CD4-positive, alpha-beta T cell (primary cell): Measurements from ENCODE around the gene FASTK. TPM values are rescaled to one million over a fixed set of nuclear protein-coding genes. Genes with fewer than 3 reads are reported as not detected.

Experiments used
- ATAC-seq: fragments of 200-7000 bp; cut with Tn5 transposase; one replicate; pipeline ENCODE4 v1.10.0; 2022; ENCODE audit warnings: mild to moderate bottlenecking; ENCODE audit not compliant: poor library complexity
- CTCF ChIA-PET: fragments of 350-600 bp; sonication (Branson Sonifier 250); formaldehyde crosslinking; loops from one replicate; lab custom pipeline; 2021; ENCODE audit warnings: antibody characterized with exemption, inconsistent platforms; lab: Charles Lee
- POLR2A ChIA-PET: fragments of 350-600 bp; sonication (Branson Sonifier 250); formaldehyde crosslinking; loops from one replicate; lab custom pipeline; 2021; ENCODE audit warnings: antibody characterized with exemption, inconsistent platforms; lab: Charles Lee
- DNase-seq, 14 experiments: peaks; one replicate each; pipeline ENCODE4 v3.0.0-alpha.2; 2013 to 2020; ENCODE audit warnings: mixed read lengths in 2 of 14
- H3K27ac ChIP-seq, 2 donors: one replicate each; pipeline versions ENCODE4 v1.5.1 to v1.7.0; 2013; ENCODE audit warnings: low read length in 2 of 2, low read depth in 1 of 2, mild to moderate bottlenecking in 1 of 2
- H3K27me3 ChIP-seq, 2 experiments: 1 replicate in 1 of 2; 2 replicates in 1 of 2; pipeline versions ENCODE4 v1.6.1 to v1.7.0; 2013; ENCODE audit warnings: low read length in 2 of 2, control low read depth in 1 of 2, mild to moderate bottlenecking in 1 of 2, moderate library complexity in 1 of 2; ENCODE audit not compliant: insufficient read depth in 2 of 2, control insufficient read depth in 1 of 2
- H3K36me3 ChIP-seq: one replicate; pipeline ENCODE4 v1.6.1; 2013; ENCODE audit warnings: low read length, control low read depth; ENCODE audit not compliant: insufficient read depth
- H3K4me1 ChIP-seq: one replicate; pipeline ENCODE4 v1.6.1; 2013; ENCODE audit warnings: low read length, control low read depth; ENCODE audit not compliant: insufficient read depth
- H3K4me3 ChIP-seq: one replicate; pipeline ENCODE4 v1.5.1; 2013; ENCODE audit warnings: mild to moderate bottlenecking, low read length, moderate library complexity
- H3K9me3 ChIP-seq, 2 experiments: 1 replicate in 1 of 2; 2 replicates in 1 of 2; pipeline versions ENCODE4 v1.6.1 to v1.7.0; 2013; ENCODE audit warnings: low read length in 2 of 2, mild to moderate bottlenecking in 2 of 2, control low read depth in 1 of 2, moderate library complexity in 1 of 2; ENCODE audit not compliant: control insufficient read depth in 1 of 2, insufficient read depth in 1 of 2
- H3K27ac Mint-ChIP-seq: one replicate; pipeline ENCODE4 v1.8.0; 2020; ENCODE audit warnings: mixed read lengths
- H3K27me3 Mint-ChIP-seq: one replicate; pipeline ENCODE4 v1.8.0; 2021; ENCODE audit warnings: mixed read lengths
- H3K36me3 Mint-ChIP-seq: one replicate; pipeline ENCODE4 v1.8.0; 2021; ENCODE audit warnings: low read depth, mixed read lengths
- H3K4me1 Mint-ChIP-seq: one replicate; pipeline ENCODE4 v1.8.0; 2021; ENCODE audit warnings: low read depth, mixed read lengths
- H3K4me3 Mint-ChIP-seq: one replicate; pipeline ENCODE4 v1.8.0; 2020; ENCODE audit warnings: mild to moderate bottlenecking, mixed read lengths
- H3K9me3 Mint-ChIP-seq: one replicate; pipeline ENCODE4 v1.8.0; 2020; ENCODE audit warnings: mixed read lengths
- intact Hi-C, 2 experiments: fragments of 100-400 bp; cut with DNase I in 1 of 2; cut with micrococcal nuclease in 1 of 2; formaldehyde crosslinking; loops; one replicate each; pipeline versions ENCODE4 v1.15.1 to v1.9.0; 2023 to 2025; cut with DNase I, micrococcal nuclease
- polyA plus RNA-seq, 2 donors: library from polyadenylated mRNA; unstranded; fragments of 120-200 nt; gene quantifications; one replicate each; pipeline ENCODE4 v1.2.1, GENCODE V29; 2013
- total RNA-seq, 174 experiments: library from RNA in 2 of 174; stranded (reverse) in 2 of 174; gene quantifications; one replicate each; pipeline ENCODE4 v1.2.3 and lab custom pipeline; 2021 to 2026
- TF ChIP-seq, protein P1 (sequence below): fragments of 200-600 bp; IDR thresholded peaks from one replicate; pipeline ENCODE4 v1.8.0; 2022; ENCODE audit warnings: antibody characterized with exemption, mild to moderate bottlenecking

Gene FASTK, protein sequence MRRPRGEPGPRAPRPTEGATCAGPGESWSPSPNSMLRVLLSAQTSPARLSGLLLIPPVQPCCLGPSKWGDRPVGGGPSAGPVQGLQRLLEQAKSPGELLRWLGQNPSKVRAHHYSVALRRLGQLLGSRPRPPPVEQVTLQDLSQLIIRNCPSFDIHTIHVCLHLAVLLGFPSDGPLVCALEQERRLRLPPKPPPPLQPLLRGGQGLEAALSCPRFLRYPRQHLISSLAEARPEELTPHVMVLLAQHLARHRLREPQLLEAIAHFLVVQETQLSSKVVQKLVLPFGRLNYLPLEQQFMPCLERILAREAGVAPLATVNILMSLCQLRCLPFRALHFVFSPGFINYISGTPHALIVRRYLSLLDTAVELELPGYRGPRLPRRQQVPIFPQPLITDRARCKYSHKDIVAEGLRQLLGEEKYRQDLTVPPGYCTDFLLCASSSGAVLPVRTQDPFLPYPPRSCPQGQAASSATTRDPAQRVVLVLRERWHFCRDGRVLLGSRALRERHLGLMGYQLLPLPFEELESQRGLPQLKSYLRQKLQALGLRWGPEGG
- total RNA-seq (10 to 100 TPM; 82.2 to 84.2 TPM), total RNA-seq (lab: John Stamatoyannopoulos, UW) (30.7 to 130 (median 81.4) reads per million in 172 experiments)
- 66.2 TPM for polyA plus RNA-seq (2013, experiment 1 of 2)
- polyA plus RNA-seq (2013, experiment 2 of 2): 78.2 TPM

DNA sequence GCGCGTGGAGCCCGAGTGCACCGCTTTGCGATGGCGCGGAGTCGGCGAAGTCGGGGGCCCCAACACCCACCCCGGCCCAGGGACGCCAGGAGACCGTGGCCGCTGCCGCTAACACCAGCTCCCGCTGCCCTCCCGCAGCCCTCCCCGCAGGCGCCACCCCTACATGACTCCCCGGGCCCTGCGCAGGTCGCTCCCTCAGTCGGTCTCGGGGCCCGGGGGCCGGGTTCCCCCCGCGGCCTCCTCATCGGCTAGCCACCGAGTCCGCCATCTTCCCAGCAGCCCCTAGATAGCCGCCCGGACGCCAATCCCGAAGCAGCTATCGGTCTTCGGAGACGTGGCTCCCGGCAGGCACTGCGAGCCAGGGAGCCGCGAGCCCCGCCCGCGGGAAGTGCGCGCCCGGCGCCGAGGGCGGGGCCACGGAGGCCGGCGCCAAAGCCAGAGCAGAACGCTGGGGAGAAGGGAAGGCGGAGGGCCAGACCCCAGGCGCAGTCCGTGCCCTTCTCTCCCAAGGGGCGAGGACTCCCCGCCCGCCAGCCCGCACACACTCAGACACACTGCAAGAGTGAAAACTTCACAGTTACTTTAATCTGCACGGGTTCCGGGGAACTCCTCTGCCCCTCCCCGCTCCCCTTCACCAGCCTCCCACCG is at the start of gene FASTK:
Gene FASTK (minus strand): TSS at position 288 of the 648 bp plus-strand sequence. CDS start 43 bp downstream, at position 245.
- ATAC-seq: peak; percentile 63
- Histone ChIP-seq H3K27ac (peak within 1 kb of the TSS; percentile 77 to 92), H3K27me3 (no peaks in the 10 kb centered on the region), H3K4me3 (peak within 1 kb of the TSS; percentile 98), H3K36me3 (peaks cover 21% of the 10 kb centered on the region), H3K4me1 (peaks cover 52% of the 10 kb centered on the region), H3K9me3 (no peaks in the 10 kb centered on the region)
- peaks cover 23% of the 10 kb centered on the region for H3K36me3 Mint-ChIP-seq
- H3K27ac Mint-ChIP-seq: peak within 1 kb of the TSS; percentile 85
- ChIA-PET POLR2A (interaction anchor here (0.6 to 1.6 kb wide), 7 partner anchors 9 to 105 kb away, joined by 3 to 15 read pairs (median 3); partner anchors contain the start of genes ABCB8, CDK5 and SLC4A2), CTCF (no interaction called here)
- DNase-seq: peak; percentile 73 to 95 (median 85)
- intact Hi-C loops: loop anchor here (1.0 to 10.0 kb wide), 5 partner anchors 21 to 1368 kb away; partner anchors contain the start of genes ABCB8 (in 1 of the 2), KCNH2 (in 1 of the 2), SLC4A2 (in 1 of the 2) and ZNF862 (in 1 of the 2)
- peak within 1 kb of the TSS; percentile 92 for H3K4me3 Mint-ChIP-seq
- TF ChIP-seq, protein P1, sequence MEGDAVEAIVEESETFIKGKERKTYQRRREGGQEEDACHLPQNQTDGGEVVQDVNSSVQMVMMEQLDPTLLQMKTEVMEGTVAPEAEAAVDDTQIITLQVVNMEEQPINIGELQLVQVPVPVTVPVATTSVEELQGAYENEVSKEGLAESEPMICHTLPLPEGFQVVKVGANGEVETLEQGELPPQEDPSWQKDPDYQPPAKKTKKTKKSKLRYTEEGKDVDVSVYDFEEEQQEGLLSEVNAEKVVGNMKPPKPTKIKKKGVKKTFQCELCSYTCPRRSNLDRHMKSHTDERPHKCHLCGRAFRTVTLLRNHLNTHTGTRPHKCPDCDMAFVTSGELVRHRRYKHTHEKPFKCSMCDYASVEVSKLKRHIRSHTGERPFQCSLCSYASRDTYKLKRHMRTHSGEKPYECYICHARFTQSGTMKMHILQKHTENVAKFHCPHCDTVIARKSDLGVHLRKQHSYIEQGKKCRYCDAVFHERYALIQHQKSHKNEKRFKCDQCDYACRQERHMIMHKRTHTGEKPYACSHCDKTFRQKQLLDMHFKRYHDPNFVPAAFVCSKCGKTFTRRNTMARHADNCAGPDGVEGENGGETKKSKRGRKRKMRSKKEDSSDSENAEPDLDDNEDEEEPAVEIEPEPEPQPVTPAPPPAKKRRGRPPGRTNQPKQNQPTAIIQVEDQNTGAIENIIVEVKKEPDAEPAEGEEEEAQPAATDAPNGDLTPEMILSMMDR: no peak
- peaks cover 45% of the 10 kb centered on the region for H3K4me1 Mint-ChIP-seq
- peaks cover 4% of the 10 kb centered on the region for H3K27me3 Mint-ChIP-seq
- no peaks in the 10 kb centered on the region for H3K9me3 Mint-ChIP-seq

DNA sequence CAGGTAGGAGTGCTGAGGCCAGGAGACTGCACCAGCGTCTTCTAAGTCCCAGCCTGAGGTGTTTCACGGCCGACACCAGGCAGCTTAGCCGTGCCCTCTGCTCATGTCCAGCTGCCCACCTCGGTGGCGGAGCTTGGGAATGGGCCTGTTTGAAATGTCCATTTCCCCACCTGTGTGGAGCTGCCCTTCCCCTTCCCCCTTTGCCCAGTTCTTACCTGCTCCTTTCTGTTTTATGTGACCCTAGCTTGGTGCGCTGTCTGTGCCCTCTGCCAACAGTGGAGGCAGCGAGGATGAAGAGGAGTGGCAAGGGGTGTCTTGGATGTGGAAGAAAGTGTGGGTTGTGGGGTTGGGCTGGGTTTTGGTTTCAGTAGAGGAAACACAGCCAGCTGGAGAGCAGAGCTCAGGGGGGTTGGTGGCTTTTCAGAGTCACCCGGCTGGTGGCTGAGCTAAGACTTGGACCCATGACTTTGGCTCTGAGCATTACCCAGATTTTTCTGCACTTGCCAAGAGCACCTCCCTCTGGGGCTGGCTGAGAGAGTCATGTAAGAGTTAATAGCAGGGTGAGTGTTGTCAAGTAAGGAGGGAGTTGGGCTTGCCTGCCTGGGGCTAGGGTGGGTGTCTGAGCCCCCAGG is 49.5 kb upstream of the FASTK start:
- H3K27ac Mint-ChIP-seq: no peak overlapping the region
- no peaks in the 10 kb centered on the region for H3K27me3 Mint-ChIP-seq

More for the DNA sequence above, 49.5 kb upstream of the FASTK start:
- Mint-ChIP-seq H3K4me1 (no peaks in the 10 kb centered on the region), H3K9me3 (no peaks in the 10 kb centered on the region), H3K36me3 (peaks cover 41% of the 10 kb centered on the region), H3K4me3 (no peak overlapping the region)
- H3K9me3 ChIP-seq: no peaks in the 10 kb centered on the region
- H3K36me3 ChIP-seq: peaks cover 53% of the 10 kb centered on the region
- CTCF ChIA-PET: no interaction called here
- H3K4me3 ChIP-seq: no peak overlapping the region
- H3K27me3 ChIP-seq: no peaks in the 10 kb centered on the region
- POLR2A ChIA-PET: no interaction called here
- intact Hi-C loops: no loop called here
- TF ChIP-seq, protein P1: no peak
- no peaks in the 10 kb centered on the region for H3K4me1 ChIP-seq
- ATAC-seq (no peak), DNase-seq (no peak)
- H3K27ac ChIP-seq: no peak overlapping the region
